OCI-LY7 (cell line): ENCODE results near the gene NEDD4. TPM values are rescaled to one million over a fixed set of nuclear protein-coding genes. Genes with fewer than 3 reads are reported as not detected.

ENCODE experiments used
- BruUV-seq: library from RNA; stranded (reverse); fragments of 400-500 nt; replicated peaks from 2 replicates; lab custom pipeline; 2021; lab: Mats Ljungman, UMichigan
- CTCF ChIA-PET: fragments of 300-600 bp; sonication (Branson Sonifier 250); formaldehyde crosslinking; loops from one replicate; lab custom pipeline; 2022; ENCODE audit warnings: antibody characterized with exemption; ENCODE audit not compliant: unreplicated experiment; lab: Charles Lee
- POLR2A ChIA-PET: fragments of 300-600 bp; sonication (Branson Sonifier 250); formaldehyde crosslinking; loops from one replicate; lab custom pipeline; 2022; ENCODE audit warnings: antibody characterized with exemption; lab: Charles Lee
- DNase-seq: peaks from one replicate; pipeline ENCODE4 v3.0.0-alpha.2; 2015; ENCODE audit warnings: low spot score
- H2AFZ ChIP-seq: fragments of 200-600 bp; sonication (generic), shearing (Covaris generic); 2 replicates; pipeline ENCODE4 v1.6.1; 2014; ENCODE audit warnings: mild to moderate bottlenecking, antibody characterized with exemption, low read length, moderate library complexity
- H3K27ac ChIP-seq: fragments of 200-600 bp; sonication (generic); 2 replicates; pipeline ENCODE4 v1.5.1; 2014; ENCODE audit warnings: mixed run types, low read depth, mild to moderate bottlenecking, moderate library complexity, low read length, inconsistent platforms; ENCODE audit not compliant: poor library complexity, severe bottlenecking
- H3K36me3 ChIP-seq: fragments of 200-600 bp; sonication (generic); 2 replicates; pipeline ENCODE4 v1.6.1; 2014; ENCODE audit warnings: mild to moderate bottlenecking, antibody characterized with exemption, low read length, moderate library complexity, mixed read lengths; ENCODE audit not compliant: insufficient read depth
- H3K4me1 ChIP-seq: fragments of 200-600 bp; sonication (generic); 2 replicates; pipeline ENCODE4 v1.5.1; 2014; ENCODE audit warnings: mild to moderate bottlenecking, low read length; ENCODE audit not compliant: insufficient read depth, poor library complexity, severe bottlenecking
- H3K4me2 ChIP-seq: fragments of 200-600 bp; sonication (generic); 2 replicates; pipeline ENCODE4 v1.6.1; 2014; ENCODE audit warnings: mild to moderate bottlenecking, low read length
- H3K4me3 ChIP-seq: fragments of 200-600 bp; sonication (generic); 2 replicates; pipeline ENCODE4 v1.5.1; 2014; ENCODE audit warnings: mild to moderate bottlenecking, low read depth, low read length; ENCODE audit not compliant: poor library complexity, severe bottlenecking
- H3K79me2 ChIP-seq: fragments of 200-600 bp; sonication (generic); 2 replicates; pipeline ENCODE4 v1.6.1; 2016; ENCODE audit warnings: low read depth, mild to moderate bottlenecking, low read length, moderate library complexity, mixed read lengths; ENCODE audit not compliant: insufficient read depth
- H3K9me2 ChIP-seq: fragments of 200-600 bp; sonication (generic); 2 replicates; pipeline ENCODE4 v1.6.1; 2016; ENCODE audit warnings: mild to moderate bottlenecking, low read length, mixed read lengths; ENCODE audit not compliant: insufficient read depth
- H3K9me3 ChIP-seq: fragments of 200-600 bp; sonication (generic); 2 replicates; pipeline ENCODE4 v1.6.1; 2014; ENCODE audit warnings: mild to moderate bottlenecking, mixed run types, low read length, mixed read lengths
- H4K20me1 ChIP-seq: fragments of 200-600 bp; sonication (generic); 2 replicates; pipeline ENCODE4 v1.6.1; 2014; ENCODE audit warnings: mild to moderate bottlenecking, antibody characterized with exemption, low read length, moderate library complexity, mixed read lengths; ENCODE audit not compliant: insufficient read depth
- CTCF ChIP-seq: fragments of 200-600 bp; sonication (generic); conservative IDR thresholded peaks from 2 replicates; pipeline ENCODE4 v1.5.1; 2014; ENCODE audit warnings: mild to moderate bottlenecking, antibody characterized with exemption, low read length, moderate library complexity, mixed read lengths
- EZH2phosphoT487 ChIP-seq: fragments of 200-600 bp; sonication (generic); IDR thresholded peaks from 2 replicates; pipeline ENCODE4 v1.6.1; 2018; ENCODE audit warnings: low read depth, borderline replicate concordance, mild to moderate bottlenecking, mixed run types, antibody characterized with exemption, low read length, moderate library complexity, mixed read lengths
- intact Hi-C: fragments of 100-400 bp; cut with micrococcal nuclease; formaldehyde crosslinking; loops from one replicate; pipeline ENCODE4 v1.10.0; 2022; ENCODE audit not compliant: unreplicated experiment
- total RNA-seq, 2 experiments: library from RNA; depleted of rRNA in 1 of 2; stranded (reverse); fragments of >200 nt in 1 of 2; shearing (Covaris generic) in 1 of 2; gene quantifications; 2 replicates each; pipeline ENCODE4 v1.2.3, GENCODE V29; 2014 to 2022

NEDD4 gene
- total RNA-seq, 2 experiments from 2014 or later: 4.8 to 12.7 TPM

GRCh38 chr15:55915876-55916567, 77.4 kb downstream of the NEDD4 start:
- ChIA-PET CTCF (no interaction called here), POLR2A (interaction anchor here (0.6 kb wide), 3 partner anchors 100 to 1187 kb away, joined by 3 to 7 read pairs (median 3); no protein-coding TSS in a partner anchor)
- H3K36me3 ChIP-seq: no peaks in the 10 kb centered on the region
- no peak for TF ChIP-seq EZH2phosphoT487
- TF ChIP-seq CTCF: no peak
- H4K20me1 ChIP-seq: no peaks in the 10 kb centered on the region
- no peaks in the 10 kb centered on the region for H3K79me2 ChIP-seq
- intact Hi-C loops: no loop called here
- H2AFZ ChIP-seq: no peak overlapping the region
- no peak overlapping the region for H3K4me2 ChIP-seq
- H3K4me1 ChIP-seq: no peaks in the 10 kb centered on the region
- no peaks in the 10 kb centered on the region for H3K9me2 ChIP-seq
- BruUV-seq: no TSS peak
- H3K9me3 ChIP-seq: no peaks in the 10 kb centered on the region
- H3K27ac ChIP-seq: no peak overlapping the region
- H3K4me3 ChIP-seq: no peak overlapping the region
- no peak for DNase-seq

- intact Hi-C loops: no loop called here
- Histone ChIP-seq H3K9me2 (no peaks in the 10 kb centered on the region), H3K79me2 (no peaks in the 10 kb centered on the region), H2AFZ (no peak overlapping the region), H3K4me3 (no peak overlapping the region), H4K20me1 (no peaks in the 10 kb centered on the region), H3K27ac (no peak overlapping the region), H3K4me1 (no peaks in the 10 kb centered on the region), H3K4me2 (no peak overlapping the region), H3K9me3 (no peaks in the 10 kb centered on the region), H3K36me3 (no peaks in the 10 kb centered on the region)
- ChIA-PET POLR2A (interaction anchor here (0.6 kb wide), 2 partner anchors 99 to 265 kb away, joined by 3 to 7 read pairs; no protein-coding TSS in a partner anchor), CTCF (no interaction called here)
- no peak for TF ChIP-seq EZH2phosphoT487
- TF ChIP-seq CTCF: no peak
- no TSS peak for BruUV-seq
- no peak for DNase-seq
Measured at GRCh38 chr15:55915221-55915620, 78.2 kb downstream of the NEDD4 start.

- Histone ChIP-seq H3K27ac (no peak overlapping the region), H3K4me2 (no peak overlapping the region), H3K4me3 (no peak overlapping the region), H3K36me3 (no peaks in the 10 kb centered on the region), H2AFZ (no peak overlapping the region), H4K20me1 (no peaks in the 10 kb centered on the region), H3K9me3 (no peaks in the 10 kb centered on the region), H3K9me2 (no peaks in the 10 kb centered on the region), H3K4me1 (no peaks in the 10 kb centered on the region), H3K79me2 (no peaks in the 10 kb centered on the region)
- TF ChIP-seq CTCF: no peak
- no peak for TF ChIP-seq EZH2phosphoT487
- POLR2A ChIA-PET: interaction anchor here (0.6 kb wide), 1 partner anchor 266 kb away, joined by 3 read pairs; no protein-coding TSS in a partner anchor
- BruUV-seq: no TSS peak
- intact Hi-C loops: no loop called here
- CTCF ChIA-PET: no interaction called here
- DNase-seq: no peak
Measured at GRCh38 chr15:55914446-55914845, 79.0 kb downstream of the NEDD4 start.
